SK-N-SH (cell line): Measurements from ENCODE around the gene POLD2.

ENCODE experiments used
- EZH2phosphoT487 ChIP-seq: fragments of 200-600 bp; sonication (generic); IDR thresholded peaks from 2 replicates; pipeline ENCODE4 v1.6.1; 2017; ENCODE audit warnings: low read depth, mixed run types, mild to moderate bottlenecking, antibody characterized with exemption, moderate library complexity, borderline replicate concordance
- GATA2 ChIP-seq: sonication (generic); formaldehyde crosslinking; IDR thresholded peaks from 2 replicates; pipeline ENCODE4 v1.5.0; 2020; ENCODE audit warnings: mild to moderate bottlenecking, missing genetic modification reagents
- JUND ChIP-seq: IDR thresholded peaks from 2 replicates; pipeline ENCODE4 v1.4.0; 2012
- POLR2AphosphoS5 ChIP-seq: IDR thresholded peaks from 2 replicates; pipeline ENCODE4 v1.6.1; 2012; ENCODE audit warnings: low read depth, low read length
- RFX5 ChIP-seq: IDR thresholded peaks from 2 replicates; pipeline ENCODE4 v1.6.1; 2012; ENCODE audit warnings: mild to moderate bottlenecking, improper control_type of control experiment, low read length
- SIN3A ChIP-seq: IDR thresholded peaks from 2 replicates; pipeline ENCODE4 v1.6.1; 2012; ENCODE audit warnings: low read depth, mild to moderate bottlenecking, low read length, moderate library complexity, borderline replicate concordance
- TAF1 ChIP-seq: IDR thresholded peaks from 2 replicates; pipeline ENCODE4 v1.6.1; 2012; ENCODE audit warnings: low read depth, mild to moderate bottlenecking, low read length, moderate library complexity, borderline replicate concordance
- TCF12 ChIP-seq: IDR thresholded peaks from 2 replicates; pipeline ENCODE4 v1.4.0; 2012
- TEAD4 ChIP-seq: IDR thresholded peaks from 2 replicates; pipeline ENCODE4 v1.4.0; 2012; ENCODE audit warnings: mild to moderate bottlenecking, borderline replicate concordance; ENCODE audit not compliant: insufficient read depth
- YY1 ChIP-seq: IDR thresholded peaks from 2 replicates; pipeline ENCODE4 v1.4.0; 2012; ENCODE audit warnings: low read depth, mild to moderate bottlenecking
- TF ChIP-seq, protein P1 (sequence below): fragments of 150-350 bp; IDR thresholded peaks from 2 replicates; pipeline ENCODE4 v1.6.1; 2017; ENCODE audit warnings: antibody characterized with exemption, low read length, low read depth, borderline replicate concordance
- TF ChIP-seq, protein P2 (sequence below): fragments of 200-600 bp; sonication (generic); IDR thresholded peaks from 2 replicates; pipeline ENCODE4 v1.6.1; 2017; ENCODE audit warnings: antibody characterized with exemption, mild to moderate bottlenecking, moderate library complexity

DNA sequence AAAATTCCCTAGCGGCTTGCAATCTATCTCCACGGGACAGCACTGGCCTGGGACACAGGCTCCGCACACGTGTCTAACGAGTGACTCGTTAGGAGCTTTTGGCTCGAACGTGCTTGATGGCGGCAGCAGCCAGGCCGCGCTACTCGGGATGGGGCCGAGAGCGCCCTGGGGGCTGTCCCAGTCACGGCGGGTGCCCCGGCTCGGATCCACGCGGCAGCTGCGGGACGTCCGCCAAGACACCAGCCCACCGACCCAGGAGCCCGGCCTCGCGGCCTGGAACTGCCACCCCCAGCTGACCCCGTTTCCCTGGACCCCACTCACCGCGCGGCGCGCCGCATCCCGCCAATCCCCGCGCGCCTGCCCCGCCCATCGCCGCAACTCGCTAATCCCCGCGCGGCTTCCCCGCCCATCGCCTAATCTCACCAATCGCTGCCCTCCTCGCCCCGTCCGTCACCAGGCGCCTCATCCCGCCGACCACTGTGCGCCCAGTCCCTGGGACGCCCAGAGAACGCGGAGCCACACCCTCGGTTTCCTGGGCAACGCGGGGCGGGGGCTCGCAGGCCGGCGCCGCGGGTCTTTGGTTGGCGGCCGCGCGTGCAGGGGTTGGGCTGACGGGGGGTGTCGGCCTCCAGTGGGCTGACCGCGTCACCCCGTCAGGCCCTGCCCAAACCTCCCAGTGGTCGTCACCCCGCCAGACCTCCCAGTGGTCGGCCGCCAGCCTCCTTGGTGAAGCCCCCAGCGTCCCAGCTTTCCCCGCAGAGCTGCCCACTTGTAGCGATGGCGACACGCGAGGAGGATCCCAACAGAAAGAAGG lies at the start of gene POLD2:
- no peak for TF ChIP-seq GATA2
- TF ChIP-seq, protein P1, sequence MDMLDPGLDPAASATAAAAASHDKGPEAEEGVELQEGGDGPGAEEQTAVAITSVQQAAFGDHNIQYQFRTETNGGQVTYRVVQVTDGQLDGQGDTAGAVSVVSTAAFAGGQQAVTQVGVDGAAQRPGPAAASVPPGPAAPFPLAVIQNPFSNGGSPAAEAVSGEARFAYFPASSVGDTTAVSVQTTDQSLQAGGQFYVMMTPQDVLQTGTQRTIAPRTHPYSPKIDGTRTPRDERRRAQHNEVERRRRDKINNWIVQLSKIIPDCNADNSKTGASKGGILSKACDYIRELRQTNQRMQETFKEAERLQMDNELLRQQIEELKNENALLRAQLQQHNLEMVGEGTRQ = no peak
- peak; percentile 96 for TF ChIP-seq SIN3A
- TF ChIP-seq TCF12 = no peak
- TF ChIP-seq TAF1 = peak; percentile 73; the same call in 1 of the 2 replicates
- TF ChIP-seq, protein P2, sequence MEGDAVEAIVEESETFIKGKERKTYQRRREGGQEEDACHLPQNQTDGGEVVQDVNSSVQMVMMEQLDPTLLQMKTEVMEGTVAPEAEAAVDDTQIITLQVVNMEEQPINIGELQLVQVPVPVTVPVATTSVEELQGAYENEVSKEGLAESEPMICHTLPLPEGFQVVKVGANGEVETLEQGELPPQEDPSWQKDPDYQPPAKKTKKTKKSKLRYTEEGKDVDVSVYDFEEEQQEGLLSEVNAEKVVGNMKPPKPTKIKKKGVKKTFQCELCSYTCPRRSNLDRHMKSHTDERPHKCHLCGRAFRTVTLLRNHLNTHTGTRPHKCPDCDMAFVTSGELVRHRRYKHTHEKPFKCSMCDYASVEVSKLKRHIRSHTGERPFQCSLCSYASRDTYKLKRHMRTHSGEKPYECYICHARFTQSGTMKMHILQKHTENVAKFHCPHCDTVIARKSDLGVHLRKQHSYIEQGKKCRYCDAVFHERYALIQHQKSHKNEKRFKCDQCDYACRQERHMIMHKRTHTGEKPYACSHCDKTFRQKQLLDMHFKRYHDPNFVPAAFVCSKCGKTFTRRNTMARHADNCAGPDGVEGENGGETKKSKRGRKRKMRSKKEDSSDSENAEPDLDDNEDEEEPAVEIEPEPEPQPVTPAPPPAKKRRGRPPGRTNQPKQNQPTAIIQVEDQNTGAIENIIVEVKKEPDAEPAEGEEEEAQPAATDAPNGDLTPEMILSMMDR = no peak
- TF ChIP-seq POLR2AphosphoS5 = peak; percentile 51; the same call in 1 of the 2 replicates
- TF ChIP-seq EZH2phosphoT487 = no peak
- TF ChIP-seq RFX5 = peak; percentile 97
- TF ChIP-seq JUND = no peak
- peak; percentile 83 for TF ChIP-seq YY1
- TF ChIP-seq TEAD4 = no peak
